Nephron (organoid): ENCODE data around the gene ST3GAL3.
"Not testable (repeated sequence)": the region's sequence is repeated elsewhere in the genome, so short reads cannot be mapped to it uniquely, and the experiment has no call there.

ENCODE experiments used
- H3K27ac Mint-ChIP-seq, 3 experiments: 2 replicates each; pipeline ENCODE4 v1.8.0; 2020; ENCODE audit warnings: mixed read lengths in 3 of 3, mild to moderate bottlenecking in 2 of 3, moderate library complexity in 1 of 3
- H3K27me3 Mint-ChIP-seq: 2 replicates; pipeline ENCODE4 v1.8.0; 2021; ENCODE audit warnings: low read depth, mild to moderate bottlenecking, moderate library complexity, mixed read lengths
- H3K36me3 Mint-ChIP-seq: 2 replicates; pipeline ENCODE4 v1.8.0; 2020; ENCODE audit warnings: low read depth, mixed read lengths
- H3K4me1 Mint-ChIP-seq: 2 replicates; pipeline ENCODE4 v1.8.0; 2020; ENCODE audit warnings: mixed read lengths
- H3K4me3 Mint-ChIP-seq, 3 experiments: 2 replicates each; pipeline ENCODE4 v1.8.0; 2020; ENCODE audit warnings: mild to moderate bottlenecking in 3 of 3, mixed read lengths in 3 of 3, moderate library complexity in 2 of 3
- H3K9me3 Mint-ChIP-seq: 2 replicates; pipeline ENCODE4 v1.8.0; 2020; ENCODE audit warnings: mixed read lengths
- TF ChIP-seq, protein P1 (sequence below), 3 experiments: fragments of 200-600 bp; sonication (generic); IDR thresholded peaks; one replicate each; pipeline ENCODE4 v1.5.0; 2021; ENCODE audit warnings: antibody characterized with exemption in 3 of 3; ENCODE audit not compliant: unreplicated experiment in 3 of 3

The ST3GAL3 gene

DNA sequence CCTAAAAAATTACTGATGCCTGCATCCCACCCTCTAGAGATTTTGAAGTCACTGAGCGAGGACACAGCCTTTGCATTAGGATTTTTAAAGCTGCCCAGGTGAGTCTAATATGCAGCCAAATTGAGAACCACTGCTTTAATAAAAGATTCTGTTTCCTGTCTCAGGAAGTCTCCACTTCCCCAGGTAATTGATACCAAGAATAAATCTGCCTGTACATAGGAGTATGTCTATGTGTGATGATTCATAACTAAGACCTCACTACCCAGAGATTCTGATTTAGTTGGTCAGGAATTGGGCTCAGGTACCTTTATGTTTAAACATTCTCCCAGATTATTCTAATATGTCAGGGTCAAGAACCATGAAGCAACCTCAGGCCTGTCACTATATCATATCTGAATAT lies 117.5 kb downstream of the ST3GAL3 start:
- Mint-ChIP-seq H3K27me3 (no peaks in the 10 kb centered on the region), H3K9me3 (peaks cover 1% of the 10 kb centered on the region), H3K4me1 (peaks cover 8% of the 10 kb centered on the region), H3K4me3 (no peak overlapping the region), H3K36me3 (peaks cover 42% of the 10 kb centered on the region), H3K27ac (no peak overlapping the region)
- TF ChIP-seq, protein P1, sequence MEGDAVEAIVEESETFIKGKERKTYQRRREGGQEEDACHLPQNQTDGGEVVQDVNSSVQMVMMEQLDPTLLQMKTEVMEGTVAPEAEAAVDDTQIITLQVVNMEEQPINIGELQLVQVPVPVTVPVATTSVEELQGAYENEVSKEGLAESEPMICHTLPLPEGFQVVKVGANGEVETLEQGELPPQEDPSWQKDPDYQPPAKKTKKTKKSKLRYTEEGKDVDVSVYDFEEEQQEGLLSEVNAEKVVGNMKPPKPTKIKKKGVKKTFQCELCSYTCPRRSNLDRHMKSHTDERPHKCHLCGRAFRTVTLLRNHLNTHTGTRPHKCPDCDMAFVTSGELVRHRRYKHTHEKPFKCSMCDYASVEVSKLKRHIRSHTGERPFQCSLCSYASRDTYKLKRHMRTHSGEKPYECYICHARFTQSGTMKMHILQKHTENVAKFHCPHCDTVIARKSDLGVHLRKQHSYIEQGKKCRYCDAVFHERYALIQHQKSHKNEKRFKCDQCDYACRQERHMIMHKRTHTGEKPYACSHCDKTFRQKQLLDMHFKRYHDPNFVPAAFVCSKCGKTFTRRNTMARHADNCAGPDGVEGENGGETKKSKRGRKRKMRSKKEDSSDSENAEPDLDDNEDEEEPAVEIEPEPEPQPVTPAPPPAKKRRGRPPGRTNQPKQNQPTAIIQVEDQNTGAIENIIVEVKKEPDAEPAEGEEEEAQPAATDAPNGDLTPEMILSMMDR (IDR thresholded peaks at IDR 0.05; ENCODE audit: unreplicated experiment in 3 of 3): no peak

DNA sequence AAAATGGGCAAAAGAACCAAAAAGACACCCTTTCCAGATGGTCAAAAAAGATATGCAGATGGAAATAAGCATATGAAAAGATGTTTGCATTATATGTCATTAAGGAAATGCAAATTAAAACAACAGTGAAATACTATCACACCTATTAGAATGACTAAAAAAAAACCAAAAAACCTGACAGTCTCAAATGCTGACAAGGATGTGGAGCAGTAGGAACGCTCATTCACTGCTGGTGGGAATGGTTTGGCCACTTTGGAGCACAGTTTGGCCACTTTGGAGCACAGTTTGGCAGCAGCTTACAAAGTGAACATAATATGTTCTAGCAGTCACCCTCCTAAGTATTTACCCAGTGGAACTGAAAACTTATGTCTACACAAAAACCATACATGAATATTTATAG lies 121.2 kb downstream of the ST3GAL3 start:
- Mint-ChIP-seq H3K27me3 (no peaks in the 10 kb centered on the region), H3K27ac (no peak overlapping the region), H3K9me3 (no peaks in the 10 kb centered on the region), H3K4me1 (peaks cover 8% of the 10 kb centered on the region), H3K36me3 (peaks cover 21% of the 10 kb centered on the region), H3K4me3 (no peak overlapping the region)
- TF ChIP-seq, protein P1 (IDR thresholded peaks at IDR 0.05; ENCODE audit: unreplicated experiment in 3 of 3): no peak

DNA sequence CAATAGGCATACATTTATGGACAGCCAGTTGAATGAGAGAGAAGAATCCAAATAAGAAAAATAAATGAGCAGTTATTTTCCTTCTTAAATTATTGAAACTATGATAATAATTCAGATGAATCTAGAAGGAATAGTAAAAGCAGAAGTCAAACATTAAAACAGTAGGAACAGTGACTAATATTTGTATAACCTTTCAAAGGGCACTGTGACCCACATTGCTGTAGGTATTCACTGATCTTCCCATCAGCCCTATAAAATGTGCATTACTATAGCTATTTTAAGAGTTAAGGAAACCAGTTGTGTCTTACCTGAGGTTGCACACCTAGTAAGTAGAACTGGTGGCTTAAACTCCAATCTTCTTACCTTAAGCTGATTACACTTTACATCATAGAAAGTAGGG lies 123.5 kb downstream of the ST3GAL3 start:
- Mint-ChIP-seq H3K4me3 (no peak overlapping the region), H3K27ac (no peak overlapping the region), H3K36me3 (peaks cover 25% of the 10 kb centered on the region), H3K4me1 (peaks cover 14% of the 10 kb centered on the region), H3K27me3 (no peaks in the 10 kb centered on the region), H3K9me3 (no peaks in the 10 kb centered on the region)
- TF ChIP-seq, protein P1 (IDR thresholded peaks at IDR 0.05; ENCODE audit: unreplicated experiment in 3 of 3): no peak

DNA sequence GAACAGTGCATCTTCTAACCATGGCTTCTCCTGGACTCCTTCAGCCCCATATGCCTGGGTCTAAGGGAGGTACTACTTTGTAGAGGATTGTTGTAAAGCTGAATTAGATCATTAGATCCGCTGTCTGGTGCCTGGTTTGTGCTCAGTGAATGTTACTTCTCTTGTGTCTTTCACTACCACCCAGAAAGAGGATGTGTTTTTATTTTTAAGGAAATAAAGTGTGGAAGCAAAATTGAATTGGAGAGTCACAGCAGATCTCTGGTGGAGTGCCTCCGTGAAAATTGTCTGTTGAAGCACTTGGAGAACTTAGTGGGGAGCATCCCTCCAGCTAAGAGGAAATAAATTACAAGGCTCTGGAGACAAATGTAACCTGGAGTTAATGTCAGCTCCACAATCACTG lies 124.5 kb downstream of the ST3GAL3 start:
- H3K9me3 Mint-ChIP-seq: no peaks in the 10 kb centered on the region
- peaks cover 25% of the 10 kb centered on the region for H3K4me1 Mint-ChIP-seq
- H3K27me3 Mint-ChIP-seq: no peaks in the 10 kb centered on the region
- H3K36me3 Mint-ChIP-seq: peaks cover 25% of the 10 kb centered on the region
- TF ChIP-seq, protein P1 (IDR thresholded peaks at IDR 0.05; ENCODE audit: unreplicated experiment in 3 of 3): no peak
- no peak overlapping the region for H3K27ac Mint-ChIP-seq
- no peak overlapping the region for H3K4me3 Mint-ChIP-seq

DNA sequence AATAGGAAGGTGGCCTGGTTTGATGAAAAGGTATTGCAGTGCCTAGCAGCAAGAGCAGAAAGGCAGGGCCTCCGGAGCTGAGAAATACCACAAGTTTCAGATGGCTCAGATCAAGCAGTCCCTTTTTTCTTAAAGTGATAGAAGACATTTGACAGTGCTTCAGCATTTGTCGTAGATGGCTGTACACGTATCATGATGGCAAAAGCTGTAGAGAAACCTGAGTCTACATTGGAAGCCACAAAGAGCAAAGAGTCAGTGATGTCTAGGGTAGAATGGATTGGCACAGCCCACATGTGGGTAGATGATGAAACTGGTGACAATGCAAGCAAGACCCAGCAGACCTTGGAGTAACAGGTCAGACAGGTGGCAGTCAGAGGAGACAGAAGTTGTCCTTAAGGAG lies 124.9 kb downstream of the ST3GAL3 start:
- no peaks in the 10 kb centered on the region for H3K9me3 Mint-ChIP-seq
- H3K4me3 Mint-ChIP-seq: no peak overlapping the region
- H3K27me3 Mint-ChIP-seq: no peaks in the 10 kb centered on the region
- H3K27ac Mint-ChIP-seq: no peak overlapping the region
- H3K36me3 Mint-ChIP-seq: peaks cover 25% of the 10 kb centered on the region
- TF ChIP-seq, protein P1 (IDR thresholded peaks at IDR 0.05; ENCODE audit: unreplicated experiment in 3 of 3): no peak
- peaks cover 29% of the 10 kb centered on the region for H3K4me1 Mint-ChIP-seq

DNA sequence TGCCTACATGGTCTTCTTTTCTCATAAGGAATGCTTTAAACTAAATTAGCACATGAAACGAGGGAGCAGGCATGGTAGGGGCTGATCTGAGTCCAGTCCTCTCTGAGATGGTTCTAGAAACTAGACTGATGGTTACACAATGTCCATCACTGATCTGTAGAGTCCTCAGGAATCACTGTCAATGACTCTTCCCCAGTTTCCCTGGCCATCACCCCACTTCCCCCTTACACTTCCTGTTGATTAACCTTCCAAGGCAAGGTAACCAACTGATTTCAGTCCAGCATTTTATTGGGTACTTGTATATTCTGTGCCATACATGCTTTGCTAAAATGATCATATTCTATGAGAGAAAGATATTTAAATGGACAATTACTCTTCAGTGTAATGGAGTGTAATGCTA lies 125.7 kb downstream of the ST3GAL3 start:
- TF ChIP-seq, protein P1 (IDR thresholded peaks at IDR 0.05; ENCODE audit: unreplicated experiment in 3 of 3): no peak
- Mint-ChIP-seq H3K36me3 (peaks cover 21% of the 10 kb centered on the region), H3K27me3 (no peaks in the 10 kb centered on the region), H3K27ac (no peak overlapping the region), H3K9me3 (no peaks in the 10 kb centered on the region), H3K4me3 (no peak overlapping the region), H3K4me1 (peaks cover 30% of the 10 kb centered on the region)

DNA sequence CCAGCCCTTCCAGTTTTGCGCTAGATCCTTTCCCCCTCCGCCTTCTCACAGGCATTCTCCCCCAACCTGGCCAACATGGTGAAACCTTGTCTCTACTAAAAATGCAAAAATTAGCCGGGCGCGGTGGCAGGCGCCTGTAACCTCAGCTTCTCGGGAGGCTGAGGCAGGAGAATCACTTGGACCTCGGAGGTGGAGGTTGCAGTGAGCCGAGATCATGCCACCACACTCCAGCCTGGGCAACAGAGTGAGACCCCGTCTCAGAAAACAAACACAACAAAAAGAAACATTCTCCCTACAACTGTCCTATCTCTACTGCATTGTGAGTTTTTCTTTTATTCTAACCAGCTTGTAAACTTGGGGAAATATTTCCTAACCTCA lies 126.6 kb downstream of the ST3GAL3 start:
- Mint-ChIP-seq H3K4me1 (peaks cover 30% of the 10 kb centered on the region), H3K36me3 (peaks cover 21% of the 10 kb centered on the region)
- H3K27me3 Mint-ChIP-seq, H3K27ac Mint-ChIP-seq, H3K9me3 Mint-ChIP-seq, H3K4me3 Mint-ChIP-seq: not testable (repeated sequence)
